HCT116 (cell line): ENCODE results near the gene ACTL6B. TPM values are rescaled to one million over a fixed set of nuclear protein-coding genes. Genes with fewer than 3 reads are reported as not detected.

ENCODE experiments used
- ATAC-seq: fragments of 200-7000 bp; cut with Tn5 transposase; 2 replicates; pipeline ENCODE4 v1.9.1; 2020; ENCODE audit warnings: mild to moderate bottlenecking, moderate library complexity
- BruUV-seq: library from RNA; stranded (reverse); fragments of 400-500 nt; replicated peaks from 2 replicates; lab custom pipeline; 2021; lab: Mats Ljungman, UMichigan
- CTCF ChIA-PET: fragments of 300-600 bp; sonication (Branson Sonifier 250); formaldehyde crosslinking; loops from one replicate; lab custom pipeline; 2021; ENCODE audit warnings: antibody characterized with exemption; lab: Charles Lee
- POLR2A ChIA-PET: fragments of 300-600, 350-600 bp; sonication (Branson Sonifier 250); formaldehyde crosslinking; loops from one replicate; lab custom pipeline; 2021; ENCODE audit warnings: antibody characterized with exemption; lab: Charles Lee
- RAD21 ChIA-PET, 2 experiments: fragments of 300-600 bp; sonication (Branson Sonifier 250); formaldehyde crosslinking; loops; one replicate each; lab custom pipeline; 2023; ENCODE audit warnings: low total read pairs in 2 of 2; ENCODE audit not compliant: uncharacterized antibody in 2 of 2, unreplicated experiment in 2 of 2, low non-redundant PET in 1 of 2; lab: Charles Lee
- DNase-seq: peaks from one replicate; pipeline ENCODE4 v3.0.0-alpha.2; 2010; ENCODE audit warnings: low read depth, low spot score
- H2AFZ ChIP-seq: fragments of 200-600 bp; shearing (Covaris generic), sonication (generic); 2 replicates; pipeline ENCODE4 v1.6.1; 2017; ENCODE audit warnings: low read depth, mixed run types, mixed read lengths, antibody characterized with exemption, low read length; ENCODE audit not compliant: poor library complexity, severe bottlenecking
- H3K27ac ChIP-seq: 2 replicates; pipeline ENCODE4 v1.5.1; 2012; ENCODE audit warnings: low read depth, low read length
- H3K27me3 ChIP-seq: fragments of 200-600 bp; sonication (generic); 2 replicates; pipeline ENCODE4 v1.6.1; 2016; ENCODE audit warnings: mixed run types, low read length, mixed read lengths; ENCODE audit not compliant: insufficient read depth
- H3K36me3 ChIP-seq, 2 experiments: fragments of 200-500 bp in 1 of 2; fragments of 200-600 bp in 1 of 2; sonication (Bioruptor generic) in 1 of 2; sonication (generic) in 1 of 2; 2 replicates each; pipeline versions ENCODE4 v1.5.1 to v1.6.1; 2014 to 2016; ENCODE audit warnings: low read length in 2 of 2, inconsistent platforms in 1 of 2, mixed read lengths in 1 of 2, mixed run types in 1 of 2; ENCODE audit not compliant: insufficient read depth in 2 of 2, control insufficient read depth in 1 of 2
- H3K4me1 ChIP-seq, 2 experiments: fragments of 200-600 bp in 1 of 2; sonication (generic) in 1 of 2; 2 replicates each; pipeline versions ENCODE4 v1.5.1 to v1.6.1; 2012 to 2017; ENCODE audit warnings: low read length in 2 of 2, inconsistent platforms in 1 of 2, mild to moderate bottlenecking in 1 of 2, mixed read lengths in 1 of 2, mixed run types in 1 of 2, moderate library complexity in 1 of 2; ENCODE audit not compliant: insufficient read depth in 2 of 2, control insufficient read depth in 1 of 2
- H3K4me2 ChIP-seq: fragments of 200-600 bp; sonication (generic); 2 replicates; pipeline ENCODE4 v1.6.1; 2017; ENCODE audit warnings: mixed run types, low read length, mixed read lengths
- H3K4me3 ChIP-seq, 2 experiments: fragments of 200-600 bp in 1 of 2; sonication (generic) in 1 of 2; replicated peaks in 1 of 2; 2 replicates each; pipeline ENCODE4 v1.5.1; 2011 to 2016; ENCODE audit warnings: low read length in 2 of 2, control low read depth in 1 of 2, low read depth in 1 of 2, mild to moderate bottlenecking in 1 of 2, mixed read lengths in 1 of 2, mixed run types in 1 of 2
- H3K79me2 ChIP-seq: fragments of 200-600 bp; sonication (generic); 2 replicates; pipeline ENCODE4 v1.6.1; 2017; ENCODE audit warnings: mild to moderate bottlenecking, mixed run types, low read length, moderate library complexity, mixed read lengths; ENCODE audit not compliant: insufficient read depth
- H3K9ac ChIP-seq: fragments of 200-600 bp; sonication (generic); 2 replicates; pipeline ENCODE4 v1.6.1; 2016; ENCODE audit warnings: low read length, mixed read lengths
- H3K9me2 ChIP-seq: fragments of 200-600 bp; sonication (generic), shearing (Covaris generic); 2 replicates; pipeline ENCODE4 v1.6.1; 2017; ENCODE audit warnings: mixed run types, mild to moderate bottlenecking, moderate library complexity; ENCODE audit not compliant: insufficient read depth
- H3K9me3 ChIP-seq, 2 experiments: fragments of 200-500 bp in 1 of 2; fragments of 200-600 bp in 1 of 2; sonication (Bioruptor generic) in 1 of 2; sonication (generic) in 1 of 2; 2 replicates each; pipeline ENCODE4 v1.6.1; 2014 to 2017; ENCODE audit warnings: low read length in 2 of 2, mixed read lengths in 2 of 2, inconsistent platforms in 1 of 2, low read depth in 1 of 2, mild to moderate bottlenecking in 1 of 2, mixed run types in 1 of 2, moderate library complexity in 1 of 2; ENCODE audit not compliant: control insufficient read depth in 1 of 2, insufficient read depth in 1 of 2
- H4K20me1 ChIP-seq: fragments of 200-600 bp; sonication (generic), shearing (Covaris generic); 2 replicates; pipeline ENCODE4 v1.6.1; 2017; ENCODE audit warnings: mixed run types, mild to moderate bottlenecking, moderate library complexity; ENCODE audit not compliant: insufficient read depth
- FOSL1 ChIP-seq: IDR thresholded peaks from 2 replicates; pipeline ENCODE4 v1.6.1; 2012; ENCODE audit warnings: low read depth
- SIN3A ChIP-seq: IDR thresholded peaks from 2 replicates; pipeline ENCODE4 v1.6.1; 2012; ENCODE audit warnings: low read depth
- YY1 ChIP-seq: IDR thresholded peaks from 2 replicates; pipeline ENCODE4 v1.6.1; 2011; ENCODE audit warnings: low read length, low read depth, moderate library complexity, mild to moderate bottlenecking; ENCODE audit not compliant: insufficient replicate concordance; ENCODE audit errors: extremely low read depth
- intact Hi-C: fragments of 100-400 bp; cut with micrococcal nuclease; formaldehyde crosslinking; loops from 2 replicates; pipeline ENCODE4 v1.10.0; 2022
- total RNA-seq: library from RNA; stranded (reverse); gene quantifications from one replicate; pipeline ENCODE4 v1.2.1, GENCODE V29; 2021; ENCODE audit not compliant: unreplicated experiment
- TF ChIP-seq, protein P1 (sequence below): IDR thresholded peaks from 2 replicates; pipeline ENCODE4 v1.6.1; 2011; ENCODE audit warnings: mild to moderate bottlenecking, low read length, moderate library complexity; ENCODE audit not compliant: insufficient replicate concordance; ENCODE audit errors: extremely low read depth

The ACTL6B gene
- total RNA-seq, 1 experiment from 2014 or later, result not detected

DNA sequence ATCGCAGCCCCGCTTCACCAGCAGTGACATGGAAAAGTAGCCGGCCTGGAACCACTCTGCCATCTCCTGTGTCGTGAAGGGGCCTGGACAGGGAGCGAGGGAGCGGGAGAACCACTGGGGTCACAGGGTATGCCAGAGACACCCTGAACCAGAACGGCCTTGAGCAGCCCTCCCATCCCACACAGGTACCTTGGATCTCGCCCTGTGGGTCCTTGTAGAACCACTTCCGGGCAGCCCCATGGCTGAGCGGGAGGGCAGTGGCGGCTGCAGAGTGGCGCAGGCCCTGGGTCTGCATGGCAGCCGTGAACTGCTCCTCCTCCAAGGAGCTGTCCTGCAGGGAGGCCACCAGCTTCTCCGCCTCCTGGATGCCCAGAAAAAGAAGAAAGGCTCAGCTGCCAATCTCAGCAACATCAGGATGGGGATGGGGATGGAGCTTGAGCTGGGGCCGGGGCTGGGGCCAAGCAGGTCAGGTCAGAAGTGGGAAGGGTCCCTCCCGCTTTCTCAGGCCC lies 28.3 kb upstream of the ACTL6B start:
- no peak overlapping the region for H3K4me2 ChIP-seq
- DNase-seq, result no peak
- H3K27ac ChIP-seq, result no peak overlapping the region
- no peak for TF ChIP-seq FOSL1
- no peak for TF ChIP-seq SIN3A
- TF ChIP-seq, protein P1, sequence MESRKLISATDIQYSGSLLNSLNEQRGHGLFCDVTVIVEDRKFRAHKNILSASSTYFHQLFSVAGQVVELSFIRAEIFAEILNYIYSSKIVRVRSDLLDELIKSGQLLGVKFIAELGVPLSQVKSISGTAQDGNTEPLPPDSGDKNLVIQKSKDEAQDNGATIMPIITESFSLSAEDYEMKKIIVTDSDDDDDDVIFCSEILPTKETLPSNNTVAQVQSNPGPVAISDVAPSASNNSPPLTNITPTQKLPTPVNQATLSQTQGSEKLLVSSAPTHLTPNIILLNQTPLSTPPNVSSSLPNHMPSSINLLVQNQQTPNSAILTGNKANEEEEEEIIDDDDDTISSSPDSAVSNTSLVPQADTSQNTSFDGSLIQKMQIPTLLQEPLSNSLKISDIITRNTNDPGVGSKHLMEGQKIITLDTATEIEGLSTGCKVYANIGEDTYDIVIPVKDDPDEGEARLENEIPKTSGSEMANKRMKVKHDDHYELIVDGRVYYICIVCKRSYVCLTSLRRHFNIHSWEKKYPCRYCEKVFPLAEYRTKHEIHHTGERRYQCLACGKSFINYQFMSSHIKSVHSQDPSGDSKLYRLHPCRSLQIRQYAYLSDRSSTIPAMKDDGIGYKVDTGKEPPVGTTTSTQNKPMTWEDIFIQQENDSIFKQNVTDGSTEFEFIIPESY, result no peak
- no peak for TF ChIP-seq YY1
- no peaks in the 10 kb centered on the region for H4K20me1 ChIP-seq
- no peaks in the 10 kb centered on the region for H3K27me3 ChIP-seq
- no peaks in the 10 kb centered on the region for H3K9me3 ChIP-seq
- intact Hi-C loops, result no loop called here
- H3K79me2 ChIP-seq, result peaks cover 23% of the 10 kb centered on the region
- peaks cover 0 to 5% of the 10 kb centered on the region in 2 experiments; a peak in 1 of 4 replicates for H3K4me1 ChIP-seq
- no peak for ATAC-seq
- H3K9ac ChIP-seq, result no peak overlapping the region
- ChIA-PET POLR2A (no interaction called here), CTCF (interaction anchor here (0.7 kb wide), 1 partner anchor 9 kb away, joined by 4 read pairs; no protein-coding TSS in a partner anchor), RAD21 (no interaction called here)
- no peak overlapping the region for H2AFZ ChIP-seq
- H3K4me3 ChIP-seq, result no peak overlapping the region
- BruUV-seq, result no TSS peak
- peaks cover 25 to 45% of the 10 kb centered on the region in 2 experiments; a peak in 3 of 4 replicates for H3K36me3 ChIP-seq
- H3K9me2 ChIP-seq, result no peaks in the 10 kb centered on the region
